ENCODE results near the gene DRC7.

The DRC7 gene

DNA sequence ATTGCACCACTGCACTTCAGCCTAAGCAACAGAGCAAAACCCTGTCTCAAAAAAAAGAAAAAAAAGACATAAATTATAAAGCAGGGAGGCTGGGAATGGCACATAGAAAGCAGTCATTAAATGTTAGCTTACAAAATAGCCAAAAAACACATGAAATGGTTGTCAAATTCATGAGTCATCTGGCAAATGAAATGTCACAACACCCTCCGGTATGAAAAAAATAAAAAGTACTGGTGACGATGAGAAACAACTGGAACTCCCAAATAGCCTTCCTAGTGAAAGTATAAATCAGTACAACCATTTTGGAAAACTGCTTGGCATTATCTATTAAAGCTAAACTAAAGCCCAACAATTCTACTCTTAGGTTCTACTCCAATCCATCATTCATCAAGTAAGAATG is 37.4 kb downstream of the DRC7 start:
- no peak for TF ChIP-seq GATA3 (IDR thresholded peaks at IDR 0.05; ENCODE audit: low read depth, low read length)
- TF ChIP-seq GATA2 (IDR thresholded peaks at IDR 0.05; ENCODE audit: low read depth, low read length), result no peak

DNA sequence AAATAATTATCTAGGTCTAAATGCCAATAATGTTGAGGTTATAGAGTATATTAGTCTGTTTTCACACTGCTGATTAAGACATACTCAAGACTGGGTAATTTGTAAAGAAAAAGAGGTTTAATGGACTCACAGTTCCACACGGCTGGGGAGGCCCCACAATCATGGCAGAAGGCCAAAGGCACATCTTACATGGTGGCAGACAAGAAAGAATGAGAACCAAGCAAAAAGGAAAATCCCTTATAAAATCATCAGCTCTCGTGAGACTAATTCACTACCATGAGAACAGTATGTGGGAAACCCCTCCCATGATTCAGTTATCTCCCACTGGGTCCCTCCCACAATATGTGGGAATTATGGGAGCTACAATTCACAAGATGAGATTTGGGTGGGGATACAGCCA is 38.1 kb downstream of the DRC7 start:
- no peak for TF ChIP-seq GATA2 (IDR thresholded peaks at IDR 0.05; ENCODE audit: low read depth, low read length)
- no peak for TF ChIP-seq GATA3 (IDR thresholded peaks at IDR 0.05; ENCODE audit: low read depth, low read length)

DNA sequence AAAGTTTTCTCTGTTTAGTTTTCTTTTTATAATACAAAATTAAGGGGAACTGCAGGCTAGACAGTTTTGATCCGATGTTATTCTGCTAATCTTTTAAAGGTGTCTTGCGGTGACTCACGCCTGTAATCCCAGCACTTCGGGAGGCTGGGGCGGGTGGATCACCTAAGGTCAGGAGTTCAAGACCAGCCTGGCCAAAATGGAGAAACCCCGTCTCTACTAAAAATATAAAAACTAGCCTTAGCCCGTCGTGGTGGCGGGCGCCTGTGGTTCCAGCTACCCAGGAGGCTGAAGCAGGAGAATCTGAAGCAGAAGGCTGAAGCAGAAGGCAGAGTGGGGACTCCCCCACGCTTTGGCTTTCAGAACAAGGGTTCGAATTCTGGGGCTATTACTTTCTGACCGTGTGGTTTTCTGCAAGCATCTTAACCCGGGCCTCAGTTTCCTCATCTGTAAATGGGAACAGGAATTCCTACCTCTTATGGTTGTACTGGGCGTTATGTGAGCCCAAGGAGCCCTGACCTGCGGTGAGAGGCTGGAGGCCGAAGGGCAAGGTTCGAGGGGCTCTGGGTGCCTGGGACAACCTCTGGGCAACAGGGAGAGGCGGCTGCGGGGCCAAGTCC is 39.8 kb downstream of the DRC7 start:
- TF ChIP-seq GATA2 (IDR thresholded peaks at IDR 0.05; ENCODE audit: low read depth, low read length), result no peak
- no peak for TF ChIP-seq GATA3 (IDR thresholded peaks at IDR 0.05; ENCODE audit: low read depth, low read length)

DNA sequence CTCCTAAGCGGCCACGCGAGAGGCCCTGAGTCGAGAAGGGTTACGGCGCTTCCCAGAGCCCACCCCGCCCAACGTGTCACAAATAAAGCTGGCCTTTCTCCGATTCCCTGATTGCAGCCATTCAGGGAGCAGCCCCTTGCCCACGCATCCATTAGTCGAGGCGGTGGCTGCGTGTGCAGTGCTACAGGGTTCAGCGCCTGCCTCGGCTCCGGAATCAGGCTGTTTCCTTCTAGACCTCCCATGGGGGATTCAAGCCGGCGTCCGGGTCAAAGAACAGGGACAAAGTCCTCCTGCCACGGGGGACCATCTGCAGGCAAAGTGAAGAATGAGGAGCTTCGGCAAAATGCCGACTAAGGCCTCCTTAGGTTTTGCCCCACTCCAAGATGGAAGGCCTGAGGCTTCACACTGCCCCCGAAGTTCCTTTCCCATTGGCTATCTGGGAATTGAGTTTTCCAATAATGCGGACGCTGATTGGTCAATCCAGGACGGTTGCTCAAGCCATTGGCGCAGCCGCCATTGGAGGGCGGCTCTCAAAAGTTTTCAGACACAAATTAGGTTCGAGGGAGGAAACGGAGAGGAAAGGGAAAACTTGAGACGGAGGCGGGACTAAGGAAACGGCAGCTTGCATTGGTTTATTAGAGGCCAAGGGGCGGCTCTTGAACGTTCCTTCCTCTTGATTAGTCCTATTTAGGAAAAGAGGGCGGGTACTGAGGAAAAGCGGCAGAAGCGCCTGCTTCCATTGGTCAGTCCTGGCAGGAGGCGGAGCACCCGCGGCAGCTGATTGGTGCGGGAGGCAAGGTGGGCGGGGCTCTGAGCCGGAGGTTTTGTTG is 40.5 kb downstream of the DRC7 start:
- TF ChIP-seq GATA2 (IDR thresholded peaks at IDR 0.05; ENCODE audit: low read depth, low read length), result no peak; the same call in 1 of the 2 replicates
- no peak for TF ChIP-seq GATA3 (IDR thresholded peaks at IDR 0.05; ENCODE audit: low read depth, low read length)

DNA sequence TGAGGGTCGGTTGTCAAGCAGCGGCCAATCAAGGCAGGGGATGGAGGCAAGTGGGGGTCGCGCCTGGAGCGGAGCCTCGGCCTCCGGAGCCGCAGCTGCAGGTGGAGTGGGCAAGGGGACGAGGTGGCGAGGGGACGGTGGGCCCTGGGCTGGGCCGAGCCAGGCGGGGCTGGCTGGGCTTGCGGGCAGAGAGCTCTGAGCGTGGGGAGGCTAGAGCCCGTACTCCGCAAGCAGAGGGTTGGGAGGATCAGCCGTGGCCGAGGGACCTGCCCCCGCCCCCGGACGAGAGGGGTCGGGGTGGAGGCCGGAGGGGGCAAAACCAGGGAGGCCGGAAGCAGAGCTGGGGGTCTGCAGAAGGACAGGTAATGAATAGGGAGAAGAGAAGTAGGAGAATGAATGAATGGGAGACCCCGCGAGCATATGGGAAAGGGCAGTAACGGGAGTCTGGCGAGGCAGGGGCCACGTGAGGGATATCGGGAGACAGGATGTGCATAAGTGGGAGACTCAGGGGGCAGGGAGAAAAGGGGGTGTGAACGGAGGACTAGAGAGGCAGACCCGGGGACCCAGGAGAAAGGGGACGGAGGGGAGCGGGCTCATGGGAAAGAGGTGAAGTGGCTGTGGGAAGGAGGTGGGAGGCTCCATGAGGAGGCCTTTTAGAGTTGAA is 41.3 kb downstream of the DRC7 start, which contains the start of gene KATNB1:
Gene KATNB1, plus strand, starts transcription at position 16 of the 664 bp plus-strand sequence. CDS start 1,474 bp downstream, outside the sequence.
- TF ChIP-seq GATA3 (IDR thresholded peaks at IDR 0.05; ENCODE audit: low read depth, low read length) (no peak), GATA2 (IDR thresholded peaks at IDR 0.05; ENCODE audit: low read depth, low read length) (no peak)

DNA sequence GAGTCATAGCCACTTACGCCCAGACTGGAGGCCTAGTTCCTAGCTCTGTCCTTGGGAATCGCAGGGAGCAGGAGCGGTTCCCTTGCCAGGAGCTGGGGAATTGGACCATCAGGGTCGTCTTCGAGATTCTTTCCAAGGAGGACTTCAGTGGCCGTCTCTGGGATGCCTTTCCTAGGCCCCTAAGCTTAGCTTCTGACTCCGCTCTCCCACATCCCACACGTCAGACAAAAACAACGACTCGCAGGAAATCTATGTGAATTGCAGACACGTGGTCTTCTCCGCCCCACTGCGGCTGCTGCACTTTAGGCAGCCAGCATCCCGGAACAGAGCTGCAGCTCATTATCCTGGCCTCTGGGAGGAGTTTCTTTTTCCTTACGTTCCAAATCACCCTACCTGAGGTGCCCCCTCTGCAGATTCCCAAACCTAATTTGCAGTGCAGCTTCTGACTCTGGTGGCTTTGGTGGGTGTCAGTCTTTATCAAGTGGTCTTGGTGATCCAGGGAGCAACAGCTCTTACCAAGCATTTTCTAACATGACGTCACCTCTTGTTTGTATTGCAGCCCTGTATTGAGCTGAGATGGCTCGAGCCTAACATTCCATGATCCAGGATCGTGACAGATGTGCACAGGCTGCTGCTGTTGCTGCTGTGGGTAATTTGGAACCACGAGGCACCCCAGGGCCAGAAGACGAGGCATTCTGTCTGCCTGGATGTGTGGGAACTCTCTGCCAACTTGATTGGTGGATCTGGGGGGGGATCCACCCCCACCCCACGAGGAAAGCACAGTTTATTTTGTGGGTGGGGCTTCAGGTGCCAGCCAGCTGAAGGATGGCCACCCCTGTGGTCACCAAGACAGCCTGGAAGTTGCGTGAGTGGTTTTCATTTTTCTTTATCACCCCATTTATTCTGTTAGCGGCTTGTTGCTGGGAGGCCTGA is 42.1 kb downstream of the DRC7 start:
- TF ChIP-seq GATA2 (IDR thresholded peaks at IDR 0.05; ENCODE audit: low read depth, low read length) (no peak), GATA3 (IDR thresholded peaks at IDR 0.05; ENCODE audit: low read depth, low read length) (no peak)

DNA sequence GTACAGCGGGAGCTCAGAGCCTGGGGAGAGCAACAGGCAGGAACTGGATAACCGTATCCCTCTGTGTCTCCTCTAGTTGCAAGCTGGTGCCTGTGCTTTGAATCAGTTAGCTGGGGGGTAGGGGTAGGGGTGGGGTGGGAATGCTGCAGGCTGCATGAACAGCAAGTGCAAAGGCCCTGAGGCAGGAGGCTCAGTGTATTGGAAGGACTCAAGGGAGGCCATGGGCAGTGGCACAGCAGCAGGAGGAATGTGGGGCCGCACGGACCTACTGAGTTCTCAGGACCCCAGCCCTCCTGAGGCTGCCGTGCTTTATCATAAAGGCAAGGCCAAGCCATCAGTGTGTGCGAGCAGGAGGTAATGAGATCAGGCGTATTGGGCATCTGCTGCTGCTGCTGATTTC is 44.2 kb downstream of the DRC7 start:
- TF ChIP-seq GATA2 (IDR thresholded peaks at IDR 0.05; ENCODE audit: low read depth, low read length) (no peak), GATA3 (IDR thresholded peaks at IDR 0.05; ENCODE audit: low read depth, low read length) (no peak)

DNA sequence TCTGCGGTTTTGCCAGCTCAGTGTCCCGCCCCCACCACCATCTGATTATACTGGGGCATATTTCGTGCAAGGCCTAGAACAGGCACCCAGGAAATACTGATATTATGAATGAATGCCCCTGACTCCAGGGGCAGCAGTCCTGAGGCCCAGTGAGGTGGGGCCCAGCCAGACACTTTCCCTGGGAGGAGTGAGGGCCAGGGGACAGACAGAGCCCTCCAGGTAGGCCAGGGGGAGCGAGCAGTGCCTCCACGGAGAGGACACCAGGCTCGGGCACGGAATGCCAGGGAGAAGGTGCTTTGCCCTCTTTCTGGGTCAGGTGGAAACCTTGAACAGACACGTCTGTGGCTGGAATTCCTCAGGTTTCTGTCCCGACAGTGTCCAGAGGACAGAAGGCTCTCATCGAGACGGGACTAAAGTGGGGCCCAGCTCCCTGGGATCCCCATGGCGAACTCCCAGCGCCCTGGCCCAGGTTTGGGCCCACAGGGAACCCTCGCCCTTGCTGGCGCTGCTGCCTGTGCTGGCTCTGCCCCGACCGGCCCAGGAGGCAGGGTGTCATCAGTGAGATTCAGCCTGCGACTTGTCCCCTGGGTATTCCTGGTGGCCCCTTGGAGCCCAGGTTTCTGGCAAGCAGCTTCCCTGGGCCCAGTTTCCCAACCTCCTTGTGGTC is 45.3 kb downstream of the DRC7 start:
- TF ChIP-seq GATA2 (IDR thresholded peaks at IDR 0.05; ENCODE audit: low read depth, low read length) (no peak), GATA3 (IDR thresholded peaks at IDR 0.05; ENCODE audit: low read depth, low read length) (no peak)

DNA sequence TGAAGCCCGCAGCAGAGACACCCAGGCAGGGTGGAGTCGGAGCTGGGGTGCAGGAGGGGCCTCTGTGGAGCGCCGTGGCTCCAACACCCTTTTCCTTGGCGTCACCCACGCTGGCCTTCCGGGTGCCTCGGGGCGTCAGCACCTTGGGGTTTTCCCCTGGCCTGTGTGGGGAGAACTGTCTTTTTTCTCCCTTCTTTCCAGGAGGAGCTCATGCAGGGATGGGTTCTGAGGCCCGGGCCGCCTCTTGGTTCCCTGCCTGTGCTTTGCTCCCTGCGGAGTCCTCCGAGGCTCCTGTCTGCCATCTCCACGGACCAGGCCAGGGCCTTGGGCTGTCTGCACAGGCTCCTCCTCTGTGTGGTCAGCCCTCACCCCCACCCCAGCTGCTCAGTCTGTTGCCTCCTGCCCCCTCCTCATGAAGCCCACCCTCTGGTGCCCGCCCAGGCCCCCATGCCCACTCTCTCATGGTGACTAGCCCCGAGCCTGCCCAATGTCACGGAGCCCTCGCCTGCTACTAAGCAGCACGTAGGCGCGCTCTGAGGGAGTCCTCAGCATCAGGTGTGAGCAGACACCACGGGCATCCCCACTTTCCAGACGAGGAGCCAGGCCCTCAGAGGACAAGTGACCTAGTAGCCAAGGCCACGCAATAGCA is 45.9 kb downstream of the DRC7 start:
- no peak for TF ChIP-seq GATA2 (IDR thresholded peaks at IDR 0.05; ENCODE audit: low read depth, low read length)
- no peak for TF ChIP-seq GATA3 (IDR thresholded peaks at IDR 0.05; ENCODE audit: low read depth, low read length)

DNA sequence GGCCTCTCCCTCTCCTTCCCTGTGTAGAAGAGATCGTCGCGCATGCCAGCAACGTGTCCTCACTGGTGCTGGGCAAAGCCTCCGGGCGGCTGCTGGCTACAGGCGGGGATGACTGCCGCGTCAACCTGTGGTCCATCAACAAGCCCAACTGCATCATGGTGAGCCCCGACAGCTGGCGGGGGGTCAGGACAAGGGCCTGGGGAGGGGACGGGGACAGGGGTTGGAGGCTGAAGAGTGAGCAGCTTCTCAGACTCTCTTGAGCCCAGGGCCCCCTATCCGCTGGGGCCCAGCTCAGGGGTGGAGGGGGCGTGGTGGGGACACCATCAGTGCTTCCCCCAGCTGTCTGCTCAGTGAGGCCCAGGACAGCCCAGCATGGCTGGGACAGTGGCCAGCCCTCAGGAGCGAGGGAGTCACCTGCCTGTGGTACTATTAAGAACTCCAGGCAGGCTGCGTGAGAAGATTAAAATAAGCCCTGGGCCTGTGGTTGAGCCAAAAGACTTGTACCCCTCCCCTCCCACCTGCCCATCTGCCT is 47.1 kb downstream of the DRC7 start:
- no peak for TF ChIP-seq GATA2 (IDR thresholded peaks at IDR 0.05; ENCODE audit: low read depth, low read length)
- no peak for TF ChIP-seq GATA3 (IDR thresholded peaks at IDR 0.05; ENCODE audit: low read depth, low read length)

DNA sequence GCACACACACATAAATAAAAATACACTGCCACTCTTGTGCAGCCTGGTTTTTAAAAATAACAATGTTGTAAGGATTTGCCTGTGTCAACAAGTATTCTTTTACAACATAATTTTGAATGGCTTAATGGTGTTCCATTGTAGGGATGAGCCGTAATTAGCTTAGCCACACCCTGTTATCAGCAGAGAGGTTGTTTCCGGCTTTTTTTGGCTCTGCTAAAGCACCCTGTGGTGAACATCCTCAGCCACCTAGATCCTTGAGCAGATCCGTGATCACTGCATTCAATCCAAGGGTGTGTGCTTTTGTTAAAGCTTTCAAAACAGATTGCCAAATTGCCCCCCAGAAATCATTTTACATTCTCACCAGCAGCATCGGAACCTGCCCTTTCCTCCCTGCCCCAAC is 47.9 kb downstream of the DRC7 start:
- TF ChIP-seq GATA3 (IDR thresholded peaks at IDR 0.05; ENCODE audit: low read depth, low read length), result no peak
- no peak for TF ChIP-seq GATA2 (IDR thresholded peaks at IDR 0.05; ENCODE audit: low read depth, low read length)

DNA sequence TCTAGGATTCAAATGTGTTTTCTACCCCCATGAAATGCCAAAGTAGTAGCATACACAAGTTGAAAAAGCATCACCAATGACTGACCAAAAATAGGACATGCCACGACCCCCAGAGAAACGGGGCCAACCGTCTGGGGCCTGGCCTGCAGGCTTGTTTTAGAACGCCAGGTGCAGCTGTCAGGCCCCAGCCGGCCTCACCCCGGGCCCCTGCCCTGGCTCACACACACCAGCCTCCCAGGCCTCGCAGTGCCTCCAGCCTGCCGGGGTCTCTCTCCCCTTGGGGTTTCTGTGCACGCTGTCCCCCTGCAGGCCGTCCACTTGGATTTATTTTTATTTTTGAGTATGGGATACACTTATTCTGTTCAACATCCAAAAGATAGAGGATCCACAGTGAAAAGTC is 48.9 kb downstream of the DRC7 start:
- TF ChIP-seq GATA3 (IDR thresholded peaks at IDR 0.05; ENCODE audit: low read depth, low read length), result no peak
- TF ChIP-seq GATA2 (IDR thresholded peaks at IDR 0.05; ENCODE audit: low read depth, low read length), result no peak

Measured in SH-SY5Y (cell line).